LNCaP clone FGC (cell line): ENCODE measurements around the gene PTCD2.

Source experiments
- DNase-seq: peaks from one replicate; pipeline ENCODE4 v3.0.0-alpha.2; 2011; ENCODE audit warnings: low read depth
- H3K4me3 ChIP-seq: 2 replicates; pipeline ENCODE4 v1.5.1; 2011; ENCODE audit warnings: mild to moderate bottlenecking, low read depth, low read length, control low read depth
- CTCF ChIP-seq: IDR thresholded peaks from 2 replicates; pipeline ENCODE4 v1.5.1; 2012; ENCODE audit warnings: mild to moderate bottlenecking; ENCODE audit not compliant: control insufficient read depth, insufficient read depth; ENCODE audit errors: extremely low read depth

The PTCD2 gene

GRCh38 chr5:72369711-72370110 is 49.5 kb downstream of the PTCD2 start:
- TF ChIP-seq CTCF: no peak
- no peak overlapping the region for H3K4me3 ChIP-seq
- DNase-seq: no peak

- no peak overlapping the region for H3K4me3 ChIP-seq
- no peak for DNase-seq
- TF ChIP-seq CTCF: no peak
Measured at GRCh38 chr5:72372331-72372730, 52.2 kb downstream of the PTCD2 start.

GRCh38 chr5:72372923-72373322 is 52.8 kb downstream of the PTCD2 start:
- no peak for DNase-seq
- H3K4me3 ChIP-seq: no peak overlapping the region
- no peak for TF ChIP-seq CTCF

GRCh38 chr5:72374844-72375243 is 54.7 kb downstream of the PTCD2 start:
- TF ChIP-seq CTCF: no peak
- no peak for DNase-seq
- no peak overlapping the region for H3K4me3 ChIP-seq

GRCh38 chr5:72376381-72376780 is 56.2 kb downstream of the PTCD2 start:
- DNase-seq: no peak
- no peak overlapping the region for H3K4me3 ChIP-seq
- no peak for TF ChIP-seq CTCF

- H3K4me3 ChIP-seq: no peak overlapping the region
- TF ChIP-seq CTCF: no peak
- DNase-seq: no peak
Measured at GRCh38 chr5:72377910-72378638, 57.9 kb downstream of the PTCD2 start.
